Transverse colon (tissue), 4 donors: ENCODE results near the gene KAZN. TPM values are rescaled to one million over a fixed set of nuclear protein-coding genes. Genes with fewer than 3 reads are reported as not detected.

Experiments used
- DNase-seq: peaks from one replicate; pipeline ENCODE4 v3.0.0-alpha.2; 2019
- H3K27ac ChIP-seq, 4 donors: fragments of 200-600 bp; sonication (generic); 2 replicates each; pipeline ENCODE4 v1.5.1; 2016 to 2018; ENCODE audit warnings: inconsistent platforms in 4 of 4
- H3K27me3 ChIP-seq: fragments of 200-600 bp; sonication (generic); 2 replicates; pipeline ENCODE4 v1.5.1; 2017; ENCODE audit warnings: inconsistent platforms
- H3K36me3 ChIP-seq, 4 donors: fragments of 200-600 bp; sonication (generic); 2 replicates each; pipeline ENCODE4 v1.5.1; 2017 to 2019; ENCODE audit warnings: inconsistent platforms in 4 of 4
- H3K4me1 ChIP-seq, 4 donors: fragments of 200-600 bp; sonication (generic); 2 replicates each; pipeline ENCODE4 v1.5.1; 2017 to 2020; ENCODE audit warnings: inconsistent platforms in 4 of 4
- H3K4me3 ChIP-seq, 4 donors: fragments of 200-600 bp; sonication (generic); 1 replicate in 1 of 4; 2 replicates in 3 of 4; pipeline versions ENCODE4 v1.5.1 to v1.6.1; 2017 to 2019; ENCODE audit warnings: inconsistent platforms in 4 of 4
- H3K9me3 ChIP-seq, 2 donors: fragments of 200-600 bp; sonication (generic); 2 replicates each; pipeline ENCODE4 v1.5.1; 2017 to 2019; ENCODE audit warnings: inconsistent platforms in 2 of 2
- EP300 ChIP-seq: sonication (generic); formaldehyde crosslinking; IDR thresholded peaks from one replicate; pipeline ENCODE4 v1.6.1; 2017; ENCODE audit warnings: antibody characterized with exemption, low read depth
- POLR2A ChIP-seq: fragments of 450-650 bp; IDR thresholded peaks from one replicate; pipeline ENCODE4 v1.6.1; 2016; ENCODE audit warnings: antibody characterized with exemption, mild to moderate bottlenecking, moderate library complexity
- POLR2AphosphoS5 ChIP-seq, 3 donors: sonication (generic); formaldehyde crosslinking; IDR thresholded peaks; one replicate each; pipeline ENCODE4 v1.6.1; 2016; ENCODE audit warnings: antibody characterized with exemption in 3 of 3
- WGBS, 2 donors: methylation state at CpG; one replicate each; pipeline ENCODE4 v1.1.5; 2018; ENCODE audit warnings: low coverage in 1 of 2; 5-methylcytosine and 5-hydroxymethylcytosine counted together
- in situ Hi-C, 4 donors: fragments of 200-750 bp; cut with MboI; loops; one replicate each; pipeline versions ENCODE4 v1.15.0 to v1.15.1; 2017; ENCODE audit warnings: low sequenced_read_pairs in 3 of 4, low pct_ligation_motif_present in 1 of 4, low pct_unique_long_range_greater_than_20kb in 1 of 4
- intact Hi-C: fragments of 100-400 bp; cut with DNase I; formaldehyde crosslinking; loops from one replicate; pipeline ENCODE4 v1.15.1; 2023; ENCODE audit warnings: low total_unique reads
- total RNA-seq, 4 donors: library from RNA; depleted of rRNA; stranded (reverse); fragments of >200 nt; gene quantifications; one replicate each; pipeline ENCODE4 v1.1.0, GENCODE V29; 2016
- TF ChIP-seq, protein P1 (sequence below), 5 experiments: fragments of 200-600 bp in 3 of 5; fragments of 450-650 bp in 2 of 5; sonication (generic) in 3 of 5; IDR thresholded peaks; 1 replicate in 2 of 5; 2 replicates in 3 of 5; pipeline ENCODE4 v1.5.1; 2016 to 2017; ENCODE audit warnings: antibody characterized with exemption in 5 of 5, inconsistent platforms in 3 of 5, mild to moderate bottlenecking in 2 of 5, moderate library complexity in 1 of 5

Gene KAZN
- total RNA-seq, 4 donors from 2014 or later: 12.0 to 17.1 (median 16.2) TPM

DNA sequence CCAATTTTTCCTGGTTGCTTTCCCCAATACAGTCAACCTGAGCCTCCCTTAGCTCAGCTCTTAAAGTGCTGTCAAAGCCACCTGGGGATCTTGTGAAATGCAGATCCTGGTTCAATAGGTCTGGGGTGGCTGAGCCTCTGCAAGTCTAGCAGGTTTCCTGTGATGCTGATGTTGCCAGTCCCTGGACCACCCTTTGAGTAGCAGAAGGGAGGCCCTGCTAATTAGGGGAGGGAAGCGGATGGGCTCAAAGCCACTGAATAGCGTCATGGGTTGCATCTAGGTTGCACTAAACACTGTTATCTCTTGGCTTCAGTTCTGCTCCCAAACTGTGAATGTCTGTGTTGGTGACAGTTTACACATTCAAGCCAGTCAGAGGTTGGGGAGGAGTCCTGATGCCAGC lies 127.2 kb downstream of the KAZN start:
- 75% methylated on average over 2 of the region's 2 CpGs; no CpG with 5 or more reads in 1 of the 2 donors for WGBS, 2 donors
- TF ChIP-seq, protein P1, sequence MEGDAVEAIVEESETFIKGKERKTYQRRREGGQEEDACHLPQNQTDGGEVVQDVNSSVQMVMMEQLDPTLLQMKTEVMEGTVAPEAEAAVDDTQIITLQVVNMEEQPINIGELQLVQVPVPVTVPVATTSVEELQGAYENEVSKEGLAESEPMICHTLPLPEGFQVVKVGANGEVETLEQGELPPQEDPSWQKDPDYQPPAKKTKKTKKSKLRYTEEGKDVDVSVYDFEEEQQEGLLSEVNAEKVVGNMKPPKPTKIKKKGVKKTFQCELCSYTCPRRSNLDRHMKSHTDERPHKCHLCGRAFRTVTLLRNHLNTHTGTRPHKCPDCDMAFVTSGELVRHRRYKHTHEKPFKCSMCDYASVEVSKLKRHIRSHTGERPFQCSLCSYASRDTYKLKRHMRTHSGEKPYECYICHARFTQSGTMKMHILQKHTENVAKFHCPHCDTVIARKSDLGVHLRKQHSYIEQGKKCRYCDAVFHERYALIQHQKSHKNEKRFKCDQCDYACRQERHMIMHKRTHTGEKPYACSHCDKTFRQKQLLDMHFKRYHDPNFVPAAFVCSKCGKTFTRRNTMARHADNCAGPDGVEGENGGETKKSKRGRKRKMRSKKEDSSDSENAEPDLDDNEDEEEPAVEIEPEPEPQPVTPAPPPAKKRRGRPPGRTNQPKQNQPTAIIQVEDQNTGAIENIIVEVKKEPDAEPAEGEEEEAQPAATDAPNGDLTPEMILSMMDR (IDR thresholded peaks at IDR 0.05): no peak
- TF ChIP-seq EP300: no peak
- Histone ChIP-seq H3K27me3 (no peaks in the 10 kb centered on the region), H3K36me3 (no peaks in the 10 kb centered on the region), H3K9me3 (no peaks in the 10 kb centered on the region), H3K4me3 (no peak overlapping the region), H3K4me1 (no peaks in the 10 kb centered on the region), H3K27ac (no peak overlapping the region)
- DNase-seq: no peak
- in situ Hi-C loops (loop anchor here in 1 of 4 donors (25.0 kb wide), 1 partner anchor 613 kb away; no protein-coding TSS in a partner anchor), intact Hi-C loops (no loop called here)

DNA sequence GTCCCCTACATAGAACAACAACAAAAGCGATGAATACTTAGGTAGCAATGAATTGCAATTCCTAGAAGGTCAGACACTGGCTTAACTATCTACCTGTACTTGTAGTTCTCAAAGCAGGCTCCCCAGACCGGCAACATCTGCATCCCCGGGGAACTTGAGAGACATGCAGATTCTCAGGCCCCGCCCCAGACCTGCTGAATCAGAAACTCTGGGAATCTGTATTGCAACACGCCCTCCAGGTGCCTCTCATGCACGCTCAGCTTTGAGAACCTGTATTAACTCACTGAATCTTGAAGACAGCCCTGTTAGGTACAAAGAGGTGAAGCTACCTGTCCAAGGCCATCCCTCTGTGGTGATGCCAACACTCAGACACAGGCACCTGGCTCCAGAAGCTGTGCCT lies 128.1 kb downstream of the KAZN start:
- no peaks in the 10 kb centered on the region for H3K36me3 ChIP-seq
- no peaks in the 10 kb centered on the region for H3K4me1 ChIP-seq
- no peak for DNase-seq
- in situ Hi-C loops: loop anchor here in 1 of 4 donors (25.0 kb wide), 1 partner anchor 614 kb away; no protein-coding TSS in a partner anchor
- no peaks in the 10 kb centered on the region for H3K27me3 ChIP-seq
- TF ChIP-seq EP300 (no peak), POLR2AphosphoS5 (IDR thresholded peaks at IDR 0.05) (no peak), POLR2A (no peak)
- TF ChIP-seq, protein P1 (IDR thresholded peaks at IDR 0.05): no peak
- H3K9me3 ChIP-seq: no peaks in the 10 kb centered on the region
- intact Hi-C loops: no loop called here
- H3K4me3 ChIP-seq: no peak overlapping the region
- no peak overlapping the region for H3K27ac ChIP-seq
- WGBS, 2 donors: 85% methylated on average over 6 of the region's 6 CpGs; no CpG with 5 or more reads in 1 of the 2 donors

DNA sequence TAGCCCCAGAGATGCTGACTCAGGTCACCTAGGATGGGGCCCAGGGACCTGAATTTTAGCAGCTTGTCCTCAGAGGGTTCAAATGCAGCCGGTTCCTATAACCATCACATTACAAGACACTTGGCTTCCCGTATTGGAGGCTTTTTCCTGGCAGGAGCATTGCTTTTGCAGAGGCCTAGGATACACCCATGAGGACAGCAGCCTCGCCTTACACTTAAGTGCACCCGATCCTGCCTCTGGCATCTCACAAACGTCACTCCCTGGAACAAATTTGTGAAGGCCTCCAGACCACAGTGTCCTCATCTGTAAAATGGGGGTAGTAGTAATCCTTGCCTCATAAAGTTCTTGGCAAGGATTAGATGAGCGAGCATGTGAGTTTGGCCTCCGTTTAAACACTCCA lies 130.0 kb downstream of the KAZN start:
- 78 to 90% methylated on average over 2 to 7 of the region's 7 CpGs for WGBS, 2 donors
- in situ Hi-C loops: loop anchor here in 1 of 4 donors (25.0 kb wide), 1 partner anchor 616 kb away; no protein-coding TSS in a partner anchor
- no peak overlapping the region for H3K27ac ChIP-seq
- DNase-seq: no peak
- intact Hi-C loops: no loop called here
- TF ChIP-seq POLR2AphosphoS5 (IDR thresholded peaks at IDR 0.05) (no peak), POLR2A (no peak), EP300 (no peak)
- TF ChIP-seq, protein P1 (IDR thresholded peaks at IDR 0.05): no peak
- H3K4me1 ChIP-seq: peaks cover 0 to 3% (median 0%) of the 10 kb centered on the region in 4 donors
- no peaks in the 10 kb centered on the region for H3K36me3 ChIP-seq
- no peak overlapping the region for H3K4me3 ChIP-seq
- no peaks in the 10 kb centered on the region for H3K27me3 ChIP-seq
- no peaks in the 10 kb centered on the region for H3K9me3 ChIP-seq

DNA sequence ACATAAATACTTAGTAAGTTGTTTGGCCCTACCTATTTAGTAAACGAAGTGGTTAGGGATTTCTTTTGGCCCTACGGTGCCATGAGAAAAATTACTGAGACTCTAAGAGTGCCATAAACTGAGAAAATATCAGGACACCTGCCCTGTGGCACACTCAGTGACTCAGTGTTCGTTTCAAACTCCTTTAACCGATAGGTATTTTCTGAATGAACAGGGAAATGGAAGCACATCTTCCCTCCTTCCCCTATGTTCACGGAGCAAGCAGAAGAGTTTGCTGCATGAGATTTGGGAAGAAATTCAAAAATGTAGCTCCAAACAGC lies 134.2 kb downstream of the KAZN start:
- WGBS, 2 donors: 39 to 53% methylated on average over 5 of the region's 5 CpGs
- intact Hi-C loops: no loop called here
- H3K27ac ChIP-seq: no peak overlapping the region
- TF ChIP-seq POLR2A (no peak), EP300 (no peak), POLR2AphosphoS5 (IDR thresholded peaks at IDR 0.05) (no peak)
- TF ChIP-seq, protein P1 (IDR thresholded peaks at IDR 0.05): no peak
- no peaks in the 10 kb centered on the region for H3K36me3 ChIP-seq
- H3K4me3 ChIP-seq: no peak overlapping the region
- H3K9me3 ChIP-seq: no peaks in the 10 kb centered on the region
- H3K4me1 ChIP-seq: peaks cover 0 to 4% (median 0%) of the 10 kb centered on the region in 4 donors
- no peak for DNase-seq
- in situ Hi-C loops: loop anchor here in 1 of 4 donors (25.0 kb wide), 1 partner anchor 620 kb away; no protein-coding TSS in a partner anchor
- H3K27me3 ChIP-seq: no peaks in the 10 kb centered on the region
